GM18858 (cell line): ENCODE data around the gene TBCEL.

Experiments
- ATAC-seq: cut with Tn5 transposase; IDR thresholded peaks from one replicate; pipeline ENCODE4 v1.9.1; 2021; ENCODE audit not compliant: unreplicated experiment

Gene TBCEL

DNA sequence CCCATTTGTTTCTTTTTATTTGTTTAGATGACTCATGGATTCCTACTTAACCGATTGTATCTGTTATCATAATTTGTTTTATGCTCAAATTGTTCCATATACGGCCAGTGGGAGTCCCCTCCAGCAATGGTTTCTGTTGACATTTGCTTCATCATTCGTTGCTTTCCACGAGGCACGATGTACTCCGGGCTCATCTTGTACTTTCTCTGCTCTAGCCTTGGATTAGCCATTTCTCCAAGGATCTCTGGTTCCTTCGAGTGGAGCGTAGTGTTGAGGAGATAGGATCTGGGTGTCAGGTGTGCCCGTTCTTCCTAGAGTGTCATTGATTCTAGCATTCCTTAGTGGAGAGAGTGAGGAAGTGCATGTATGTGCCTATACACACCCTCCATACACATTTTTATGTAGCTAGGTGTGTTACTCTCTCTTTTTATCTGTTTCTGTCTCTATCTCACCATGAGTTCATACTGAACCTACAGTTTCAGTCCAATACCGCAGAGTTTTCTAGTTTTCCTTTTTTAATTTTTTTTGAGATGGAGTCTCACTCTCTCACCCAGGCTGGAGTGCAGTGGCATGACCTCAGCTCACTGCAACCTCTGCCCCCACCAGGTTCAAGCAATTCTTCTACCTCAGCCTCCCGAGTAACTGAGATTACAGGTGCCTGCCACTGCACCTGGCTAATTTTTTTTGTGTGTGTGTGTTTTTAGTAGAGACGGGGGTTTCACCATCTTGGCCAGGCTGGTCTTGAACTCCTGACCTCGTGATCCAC lies 108.5 kb downstream of the TBCEL start:
- no peak for ATAC-seq

DNA sequence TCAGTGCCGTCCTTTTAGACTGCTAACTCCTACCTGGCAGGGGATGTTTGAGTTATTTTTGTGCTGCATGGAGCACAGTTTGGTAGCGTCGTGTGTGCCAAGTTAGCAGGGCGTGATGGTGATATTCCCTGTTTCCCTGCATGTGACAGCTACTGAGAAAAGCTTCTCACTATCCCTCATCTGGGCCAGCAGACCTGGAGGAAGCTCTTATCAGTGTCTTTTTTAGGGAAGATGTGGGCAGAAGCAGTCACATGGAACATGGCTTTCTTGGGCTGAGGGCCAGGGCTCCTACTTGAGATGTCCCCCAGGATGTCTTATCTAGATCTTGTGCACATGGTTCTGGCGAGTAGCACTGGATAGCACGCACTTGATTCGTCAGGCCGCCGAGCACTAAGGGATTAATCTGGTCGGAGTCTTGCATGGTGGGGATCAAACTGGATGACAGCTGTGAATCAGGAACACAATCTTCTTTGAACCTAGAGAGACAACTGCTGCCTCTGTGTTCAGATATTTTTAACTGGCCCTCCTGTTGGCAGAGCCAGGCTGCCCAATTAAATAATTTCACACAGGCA lies 110.9 kb downstream of the TBCEL start:
- ATAC-seq = no peak

DNA sequence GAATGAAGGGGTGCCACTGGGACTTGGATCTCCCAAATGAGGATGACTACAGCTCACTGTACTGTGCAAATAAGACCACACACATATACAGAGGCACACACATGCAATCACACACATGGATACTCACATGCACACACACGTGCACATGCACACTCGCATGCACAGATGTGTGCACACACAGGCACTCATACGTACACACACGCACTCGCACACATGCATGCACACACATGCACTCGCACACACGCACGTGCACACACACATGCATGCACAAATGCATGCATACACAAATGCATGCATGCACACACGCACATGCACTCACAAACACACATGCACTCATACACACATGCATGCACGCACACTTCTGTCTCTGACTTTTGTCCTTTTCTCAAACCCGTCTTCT lies 113.1 kb downstream of the TBCEL start:
- ATAC-seq = no peak

DNA sequence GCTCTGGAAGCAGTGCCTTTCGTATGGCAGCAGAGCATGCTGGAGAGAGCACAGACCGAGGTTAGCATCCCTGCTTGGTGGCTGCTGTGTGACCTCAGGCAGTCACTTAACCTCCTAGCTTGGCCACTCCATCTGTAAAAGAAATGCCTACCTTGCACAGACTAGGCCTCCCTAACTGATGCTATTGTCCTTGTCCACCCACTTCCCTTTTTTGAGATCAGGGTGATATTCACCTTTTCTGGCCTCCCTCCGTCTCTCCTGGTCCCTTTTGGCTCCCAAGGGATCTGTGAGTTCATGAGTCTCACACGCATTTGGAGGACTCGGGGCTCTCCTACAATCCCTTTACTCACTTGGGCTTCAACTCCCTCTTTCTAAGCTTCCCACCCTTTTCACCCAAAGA lies 114.4 kb downstream of the TBCEL start:
- no peak for ATAC-seq

DNA sequence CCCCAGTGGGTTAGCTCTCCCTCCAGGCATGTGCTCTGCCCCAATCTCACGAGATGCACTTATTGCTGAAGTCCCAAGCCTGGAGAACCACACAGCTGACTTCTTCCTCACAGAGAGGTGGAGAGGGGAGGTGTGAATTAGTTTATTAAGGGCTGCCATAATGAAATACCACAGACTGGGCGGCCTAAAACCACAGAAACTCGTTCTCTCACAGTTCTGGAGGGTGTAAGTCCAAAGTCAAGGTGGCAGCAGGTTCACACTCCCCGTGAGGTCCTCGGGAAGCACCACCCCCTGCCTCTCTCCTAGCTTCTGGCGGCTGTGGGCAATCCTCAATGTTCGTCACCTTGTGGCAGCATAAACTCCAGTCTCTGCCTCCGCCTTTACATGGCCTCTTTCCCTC lies 116.5 kb downstream of the TBCEL start:
- no peak for ATAC-seq
